SKM-1 (cell line): ENCODE measurements around the gene PPM1E.
A peak's percentile ranks its signal among the peaks of the same experiment; 100 is the strongest.
"Not testable (repeated sequence)": the region's sequence is repeated elsewhere in the genome, so short reads cannot be mapped to it uniquely, and the experiment has no call there.

Source experiments
- DNase-seq: peaks from one replicate; lab custom pipeline; 2025; ENCODE audit not compliant: unreplicated experiment; lab: John Stamatoyannopoulos, UW

PPM1E gene

GRCh38 chr17:58944166-58944565, 188.5 kb downstream of the PPM1E start:
- no peak for DNase-seq

GRCh38 chr17:58947411-58947810, 191.8 kb downstream of the PPM1E start:
- DNase-seq = no peak

GRCh38 chr17:58947824-58948223, 192.2 kb downstream of the PPM1E start:
- no peak for DNase-seq

GRCh38 chr17:58954358-58954757, 198.7 kb downstream of the PPM1E start:
- not testable (repeated sequence) for DNase-seq

GRCh38 chr17:58956997-58957724, 201.5 kb downstream of the PPM1E start:
- no peak for DNase-seq

- not testable (repeated sequence) for DNase-seq
These were observed 202.0 kb downstream of the PPM1E start for GRCh38 chr17:58957725-58958073.

GRCh38 chr17:58960068-58960467, 204.4 kb downstream of the PPM1E start:
- no peak for DNase-seq

- DNase-seq = no peak
These were observed 209.6 kb downstream of the PPM1E start for GRCh38 chr17:58965221-58965620.

- DNase-seq = no peak
These were observed 210.6 kb downstream of the PPM1E start for GRCh38 chr17:58966208-58966607.

- no peak for DNase-seq
These were observed 212.9 kb downstream of the PPM1E start for GRCh38 chr17:58968426-58969061.

- no peak for DNase-seq
These were observed 213.5 kb downstream of the PPM1E start for GRCh38 chr17:58969156-58969555.

GRCh38 chr17:58969612-58970011, 214.0 kb downstream of the PPM1E start:
- DNase-seq = no peak

GRCh38 chr17:58970609-58971450, 215.2 kb downstream of the PPM1E start:
- DNase-seq = no peak

GRCh38 chr17:58974354-58974753, 218.7 kb downstream of the PPM1E start:
- no peak for DNase-seq

- DNase-seq = no peak
These were observed 220.9 kb downstream of the PPM1E start for GRCh38 chr17:58976541-58976940.

- DNase-seq = no peak
These were observed 225.2 kb downstream of the PPM1E start for GRCh38 chr17:58980706-58981481.

- no peak for DNase-seq
These were observed 227.0 kb downstream of the PPM1E start for GRCh38 chr17:58982626-58983025.

GRCh38 chr17:58985367-58985766, 229.7 kb downstream of the PPM1E start:
- DNase-seq = peak; percentile 28

- DNase-seq = no peak
These were observed 230.3 kb downstream of the PPM1E start for GRCh38 chr17:58985971-58986370.

GRCh38 chr17:58989629-58990028, 234.0 kb downstream of the PPM1E start:
- DNase-seq = no peak

- no peak for DNase-seq
These were observed 236.2 kb downstream of the PPM1E start for GRCh38 chr17:58991718-58992331.
